HCT116 (cell line): ENCODE measurements around the gene PAQR4. TPM values are rescaled to one million over a fixed set of nuclear protein-coding genes. Genes with fewer than 3 reads are reported as not detected.

ENCODE experiments used
- ATAC-seq: fragments of 200-7000 bp; cut with Tn5 transposase; 2 replicates; pipeline ENCODE4 v1.9.1; 2020; ENCODE audit warnings: mild to moderate bottlenecking, moderate library complexity
- BruUV-seq: library from RNA; stranded (reverse); fragments of 400-500 nt; replicated peaks from 2 replicates; lab custom pipeline; 2021; lab: Mats Ljungman, UMichigan
- CTCF ChIA-PET: fragments of 300-600 bp; sonication (Branson Sonifier 250); formaldehyde crosslinking; loops from one replicate; lab custom pipeline; 2021; ENCODE audit warnings: antibody characterized with exemption; lab: Charles Lee
- POLR2A ChIA-PET: fragments of 300-600, 350-600 bp; sonication (Branson Sonifier 250); formaldehyde crosslinking; loops from one replicate; lab custom pipeline; 2021; ENCODE audit warnings: antibody characterized with exemption; lab: Charles Lee
- RAD21 ChIA-PET, 2 experiments: fragments of 300-600 bp; sonication (Branson Sonifier 250); formaldehyde crosslinking; loops; one replicate each; lab custom pipeline; 2023; ENCODE audit warnings: low total read pairs in 2 of 2; ENCODE audit not compliant: uncharacterized antibody in 2 of 2, unreplicated experiment in 2 of 2, low non-redundant PET in 1 of 2; lab: Charles Lee
- DNase-seq: peaks from one replicate; pipeline ENCODE4 v3.0.0-alpha.2; 2010; ENCODE audit warnings: low read depth, low spot score
- H2AFZ ChIP-seq: fragments of 200-600 bp; shearing (Covaris generic), sonication (generic); 2 replicates; pipeline ENCODE4 v1.6.1; 2017; ENCODE audit warnings: low read depth, mixed run types, mixed read lengths, antibody characterized with exemption, low read length; ENCODE audit not compliant: poor library complexity, severe bottlenecking
- H3K27ac ChIP-seq: 2 replicates; pipeline ENCODE4 v1.5.1; 2012; ENCODE audit warnings: low read depth, low read length
- H3K27me3 ChIP-seq: fragments of 200-600 bp; sonication (generic); 2 replicates; pipeline ENCODE4 v1.6.1; 2016; ENCODE audit warnings: mixed run types, low read length, mixed read lengths; ENCODE audit not compliant: insufficient read depth
- H3K36me3 ChIP-seq, 2 experiments: fragments of 200-500 bp in 1 of 2; fragments of 200-600 bp in 1 of 2; sonication (Bioruptor generic) in 1 of 2; sonication (generic) in 1 of 2; 2 replicates each; pipeline versions ENCODE4 v1.5.1 to v1.6.1; 2014 to 2016; ENCODE audit warnings: low read length in 2 of 2, inconsistent platforms in 1 of 2, mixed read lengths in 1 of 2, mixed run types in 1 of 2; ENCODE audit not compliant: insufficient read depth in 2 of 2, control insufficient read depth in 1 of 2
- H3K4me1 ChIP-seq, 2 experiments: fragments of 200-600 bp in 1 of 2; sonication (generic) in 1 of 2; 2 replicates each; pipeline versions ENCODE4 v1.5.1 to v1.6.1; 2012 to 2017; ENCODE audit warnings: low read length in 2 of 2, inconsistent platforms in 1 of 2, mild to moderate bottlenecking in 1 of 2, mixed read lengths in 1 of 2, mixed run types in 1 of 2, moderate library complexity in 1 of 2; ENCODE audit not compliant: insufficient read depth in 2 of 2, control insufficient read depth in 1 of 2
- H3K4me2 ChIP-seq: fragments of 200-600 bp; sonication (generic); 2 replicates; pipeline ENCODE4 v1.6.1; 2017; ENCODE audit warnings: mixed run types, low read length, mixed read lengths
- H3K4me3 ChIP-seq, 2 experiments: fragments of 200-600 bp in 1 of 2; sonication (generic) in 1 of 2; replicated peaks in 1 of 2; 2 replicates each; pipeline ENCODE4 v1.5.1; 2011 to 2016; ENCODE audit warnings: low read length in 2 of 2, control low read depth in 1 of 2, low read depth in 1 of 2, mild to moderate bottlenecking in 1 of 2, mixed read lengths in 1 of 2, mixed run types in 1 of 2
- H3K79me2 ChIP-seq: fragments of 200-600 bp; sonication (generic); 2 replicates; pipeline ENCODE4 v1.6.1; 2017; ENCODE audit warnings: mild to moderate bottlenecking, mixed run types, low read length, moderate library complexity, mixed read lengths; ENCODE audit not compliant: insufficient read depth
- H3K9ac ChIP-seq: fragments of 200-600 bp; sonication (generic); 2 replicates; pipeline ENCODE4 v1.6.1; 2016; ENCODE audit warnings: low read length, mixed read lengths
- H3K9me2 ChIP-seq: fragments of 200-600 bp; sonication (generic), shearing (Covaris generic); 2 replicates; pipeline ENCODE4 v1.6.1; 2017; ENCODE audit warnings: mixed run types, mild to moderate bottlenecking, moderate library complexity; ENCODE audit not compliant: insufficient read depth
- H3K9me3 ChIP-seq, 2 experiments: fragments of 200-500 bp in 1 of 2; fragments of 200-600 bp in 1 of 2; sonication (Bioruptor generic) in 1 of 2; sonication (generic) in 1 of 2; 2 replicates each; pipeline ENCODE4 v1.6.1; 2014 to 2017; ENCODE audit warnings: low read length in 2 of 2, mixed read lengths in 2 of 2, inconsistent platforms in 1 of 2, low read depth in 1 of 2, mild to moderate bottlenecking in 1 of 2, mixed run types in 1 of 2, moderate library complexity in 1 of 2; ENCODE audit not compliant: control insufficient read depth in 1 of 2, insufficient read depth in 1 of 2
- H4K20me1 ChIP-seq: fragments of 200-600 bp; sonication (generic), shearing (Covaris generic); 2 replicates; pipeline ENCODE4 v1.6.1; 2017; ENCODE audit warnings: mixed run types, mild to moderate bottlenecking, moderate library complexity; ENCODE audit not compliant: insufficient read depth
- CEBPB ChIP-seq: IDR thresholded peaks from 2 replicates; pipeline ENCODE4 v1.6.1; 2012; ENCODE audit warnings: low read depth
- RAD21 ChIP-seq: IDR thresholded peaks from 2 replicates; pipeline ENCODE4 v1.6.1; 2012; ENCODE audit warnings: low read depth, mild to moderate bottlenecking
- SRF ChIP-seq: IDR thresholded peaks from 2 replicates; pipeline ENCODE4 v1.6.1; 2012; ENCODE audit warnings: low read depth
- ZNF274 ChIP-seq: fragments of 200-500 bp; sonication (Bioruptor generic); IDR thresholded peaks from 2 replicates; pipeline ENCODE4 v1.6.1; 2014; ENCODE audit warnings: mild to moderate bottlenecking, low read depth, low read length, inconsistent platforms
- intact Hi-C: fragments of 100-400 bp; cut with micrococcal nuclease; formaldehyde crosslinking; loops from 2 replicates; pipeline ENCODE4 v1.10.0; 2022
- total RNA-seq: library from RNA; stranded (reverse); gene quantifications from one replicate; pipeline ENCODE4 v1.2.1, GENCODE V29; 2021; ENCODE audit not compliant: unreplicated experiment
- TF ChIP-seq, protein P1 (sequence below): IDR thresholded peaks from 2 replicates; pipeline ENCODE4 v1.6.1; 2012; ENCODE audit warnings: low read depth
- TF ChIP-seq, protein P2 (sequence below), 3 experiments: fragments of 200-600 bp in 1 of 3; sonication (generic) in 1 of 3; IDR thresholded peaks in 2 of 3; conservative IDR thresholded peaks in 1 of 3; 2 replicates each; pipeline ENCODE4 v1.5.1; 2012 to 2017; ENCODE audit warnings: low read depth in 2 of 3, low read length in 2 of 3, antibody characterized with exemption in 1 of 3, borderline replicate concordance in 1 of 3, control low read depth in 1 of 3, mild to moderate bottlenecking in 1 of 3, mixed read lengths in 1 of 3, mixed run types in 1 of 3, moderate library complexity in 1 of 3; ENCODE audit not compliant: insufficient read depth in 1 of 3
- TF ChIP-seq, protein P3 (sequence below): IDR thresholded peaks from 2 replicates; pipeline ENCODE4 v1.6.1; 2012

PAQR4 gene
- total RNA-seq, 1 experiment from 2014 or later = 45.6 TPM

DNA sequence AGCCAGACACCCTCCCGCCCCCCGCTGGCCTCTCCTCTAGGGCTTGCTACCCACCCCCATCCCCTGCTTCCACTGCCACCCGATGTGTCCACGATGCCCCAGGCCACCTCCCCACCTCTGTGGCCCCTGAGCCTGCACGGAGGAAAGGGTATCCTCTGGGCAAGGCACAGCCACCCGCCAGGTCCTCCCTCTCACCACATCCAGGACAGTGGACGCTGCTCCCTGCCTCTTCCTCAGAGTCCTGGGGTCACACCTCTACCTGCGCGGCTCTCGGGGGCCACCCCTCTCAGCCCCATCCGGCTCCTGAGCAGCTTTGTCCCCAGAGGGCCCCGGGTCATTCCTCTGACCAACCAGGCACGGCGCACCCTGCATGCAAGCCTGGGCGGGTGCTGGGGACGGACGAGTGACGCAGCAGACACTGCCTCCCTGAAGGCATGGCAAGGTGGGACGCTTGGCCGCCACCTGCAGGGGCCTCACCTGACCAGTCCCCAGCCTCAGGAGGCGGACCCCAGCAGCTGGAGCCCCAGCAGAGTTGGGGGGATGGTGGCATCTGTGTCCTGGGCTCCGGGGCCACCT lies 32.6 kb upstream of the PAQR4 start (continued):
- TF ChIP-seq, protein P1, sequence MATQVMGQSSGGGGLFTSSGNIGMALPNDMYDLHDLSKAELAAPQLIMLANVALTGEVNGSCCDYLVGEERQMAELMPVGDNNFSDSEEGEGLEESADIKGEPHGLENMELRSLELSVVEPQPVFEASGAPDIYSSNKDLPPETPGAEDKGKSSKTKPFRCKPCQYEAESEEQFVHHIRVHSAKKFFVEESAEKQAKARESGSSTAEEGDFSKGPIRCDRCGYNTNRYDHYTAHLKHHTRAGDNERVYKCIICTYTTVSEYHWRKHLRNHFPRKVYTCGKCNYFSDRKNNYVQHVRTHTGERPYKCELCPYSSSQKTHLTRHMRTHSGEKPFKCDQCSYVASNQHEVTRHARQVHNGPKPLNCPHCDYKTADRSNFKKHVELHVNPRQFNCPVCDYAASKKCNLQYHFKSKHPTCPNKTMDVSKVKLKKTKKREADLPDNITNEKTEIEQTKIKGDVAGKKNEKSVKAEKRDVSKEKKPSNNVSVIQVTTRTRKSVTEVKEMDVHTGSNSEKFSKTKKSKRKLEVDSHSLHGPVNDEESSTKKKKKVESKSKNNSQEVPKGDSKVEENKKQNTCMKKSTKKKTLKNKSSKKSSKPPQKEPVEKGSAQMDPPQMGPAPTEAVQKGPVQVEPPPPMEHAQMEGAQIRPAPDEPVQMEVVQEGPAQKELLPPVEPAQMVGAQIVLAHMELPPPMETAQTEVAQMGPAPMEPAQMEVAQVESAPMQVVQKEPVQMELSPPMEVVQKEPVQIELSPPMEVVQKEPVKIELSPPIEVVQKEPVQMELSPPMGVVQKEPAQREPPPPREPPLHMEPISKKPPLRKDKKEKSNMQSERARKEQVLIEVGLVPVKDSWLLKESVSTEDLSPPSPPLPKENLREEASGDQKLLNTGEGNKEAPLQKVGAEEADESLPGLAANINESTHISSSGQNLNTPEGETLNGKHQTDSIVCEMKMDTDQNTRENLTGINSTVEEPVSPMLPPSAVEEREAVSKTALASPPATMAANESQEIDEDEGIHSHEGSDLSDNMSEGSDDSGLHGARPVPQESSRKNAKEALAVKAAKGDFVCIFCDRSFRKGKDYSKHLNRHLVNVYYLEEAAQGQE = no peak
- TF ChIP-seq, protein P2, sequence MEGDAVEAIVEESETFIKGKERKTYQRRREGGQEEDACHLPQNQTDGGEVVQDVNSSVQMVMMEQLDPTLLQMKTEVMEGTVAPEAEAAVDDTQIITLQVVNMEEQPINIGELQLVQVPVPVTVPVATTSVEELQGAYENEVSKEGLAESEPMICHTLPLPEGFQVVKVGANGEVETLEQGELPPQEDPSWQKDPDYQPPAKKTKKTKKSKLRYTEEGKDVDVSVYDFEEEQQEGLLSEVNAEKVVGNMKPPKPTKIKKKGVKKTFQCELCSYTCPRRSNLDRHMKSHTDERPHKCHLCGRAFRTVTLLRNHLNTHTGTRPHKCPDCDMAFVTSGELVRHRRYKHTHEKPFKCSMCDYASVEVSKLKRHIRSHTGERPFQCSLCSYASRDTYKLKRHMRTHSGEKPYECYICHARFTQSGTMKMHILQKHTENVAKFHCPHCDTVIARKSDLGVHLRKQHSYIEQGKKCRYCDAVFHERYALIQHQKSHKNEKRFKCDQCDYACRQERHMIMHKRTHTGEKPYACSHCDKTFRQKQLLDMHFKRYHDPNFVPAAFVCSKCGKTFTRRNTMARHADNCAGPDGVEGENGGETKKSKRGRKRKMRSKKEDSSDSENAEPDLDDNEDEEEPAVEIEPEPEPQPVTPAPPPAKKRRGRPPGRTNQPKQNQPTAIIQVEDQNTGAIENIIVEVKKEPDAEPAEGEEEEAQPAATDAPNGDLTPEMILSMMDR (IDR thresholded peaks at IDR 0.05 in 2 of 3, conservative IDR thresholded peaks at IDR 0.05 in 1 of 3; ENCODE audit: borderline replicate concordance in 1 of 3, insufficient read depth in 1 of 3, low read depth in 2 of 3, low read length in 2 of 3) = no peak
- TF ChIP-seq, protein P3, sequence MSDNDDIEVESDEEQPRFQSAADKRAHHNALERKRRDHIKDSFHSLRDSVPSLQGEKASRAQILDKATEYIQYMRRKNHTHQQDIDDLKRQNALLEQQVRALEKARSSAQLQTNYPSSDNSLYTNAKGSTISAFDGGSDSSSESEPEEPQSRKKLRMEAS = no peak
- TF ChIP-seq SRF (no peak), RAD21 (no peak), CEBPB (no peak)

DNA sequence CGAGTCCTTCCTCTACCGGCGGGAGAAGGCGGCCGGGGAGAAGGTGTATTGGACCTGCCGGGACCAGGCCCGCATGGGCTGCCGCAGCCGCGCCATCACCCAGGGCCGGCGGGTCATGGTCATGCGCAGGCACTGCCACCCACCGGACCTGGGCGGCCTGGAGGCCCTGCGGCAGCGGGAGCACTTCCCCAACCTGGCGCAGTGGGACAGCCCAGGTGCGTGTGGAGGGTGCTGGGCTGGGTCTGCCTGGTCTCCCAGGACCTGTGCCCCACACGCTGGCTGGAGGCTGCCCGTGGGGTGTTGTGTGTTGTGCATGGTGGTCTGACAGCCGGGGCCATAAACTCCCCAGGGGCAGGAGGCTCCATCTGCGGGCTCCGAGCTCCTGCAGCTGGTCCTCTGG lies 32.0 kb upstream of the PAQR4 start:
- Histone ChIP-seq H2AFZ (no peak overlapping the region), H3K4me2 (no peak overlapping the region), H3K9me2 (no peaks in the 10 kb centered on the region), H3K9ac (no peak overlapping the region), H3K4me3 (no peak overlapping the region), H3K36me3 (peaks cover 16% of the 10 kb centered on the region in 2 experiments; a peak in 3 of 4 replicates), H3K27me3 (no peaks in the 10 kb centered on the region), H4K20me1 (no peaks in the 10 kb centered on the region), H3K79me2 (no peaks in the 10 kb centered on the region), H3K9me3 (no peaks in the 10 kb centered on the region), H3K4me1 (no peaks in the 10 kb centered on the region), H3K27ac (no peak overlapping the region)
- ChIA-PET RAD21 (no interaction called here), CTCF (no interaction called here), POLR2A (no interaction called here)
- no TSS peak for BruUV-seq
- no peak for ATAC-seq
- intact Hi-C loops = no loop called here
- no peak for TF ChIP-seq ZNF274
- TF ChIP-seq, protein P1 = no peak
- no peak for DNase-seq
